ENCODE data around the gene CDC6.
A peak's percentile ranks its signal among the peaks of the same experiment; 100 is the strongest.

The CDC6 gene

DNA sequence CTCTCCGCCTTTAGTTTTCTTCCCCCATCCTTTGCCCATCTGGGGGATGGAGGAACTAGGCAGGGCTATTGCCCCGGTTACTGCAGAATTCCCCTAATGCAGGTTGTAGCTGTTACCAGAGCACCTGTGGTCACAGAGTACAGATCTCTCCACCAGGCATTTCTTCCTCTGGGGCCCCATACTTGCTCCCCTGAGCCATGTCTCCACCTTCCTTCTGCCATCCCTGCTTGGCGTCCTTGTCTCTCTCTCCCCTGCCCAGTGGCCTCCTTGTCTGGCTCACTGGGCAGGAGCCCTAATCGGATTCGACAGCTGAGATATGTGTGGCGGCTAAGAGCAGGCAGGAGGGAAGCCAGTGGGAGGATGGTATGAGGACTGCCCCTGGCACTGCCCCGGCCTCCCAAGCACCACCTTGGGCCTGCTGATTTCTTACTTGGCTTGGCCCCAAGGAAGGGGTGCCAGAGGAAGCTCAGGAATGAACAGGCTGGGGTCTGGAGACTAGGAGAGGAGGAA is 23.3 kb downstream of the CDC6 start:
- TF ChIP-seq EP300 (IDR thresholded peaks at IDR 0.05; ENCODE audit: borderline replicate concordance): no peak
- TF ChIP-seq, protein P1, sequence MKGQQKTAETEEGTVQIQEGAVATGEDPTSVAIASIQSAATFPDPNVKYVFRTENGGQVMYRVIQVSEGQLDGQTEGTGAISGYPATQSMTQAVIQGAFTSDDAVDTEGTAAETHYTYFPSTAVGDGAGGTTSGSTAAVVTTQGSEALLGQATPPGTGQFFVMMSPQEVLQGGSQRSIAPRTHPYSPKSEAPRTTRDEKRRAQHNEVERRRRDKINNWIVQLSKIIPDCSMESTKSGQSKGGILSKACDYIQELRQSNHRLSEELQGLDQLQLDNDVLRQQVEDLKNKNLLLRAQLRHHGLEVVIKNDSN (IDR thresholded peaks at IDR 0.05): no peak
- TF ChIP-seq CEBPB (IDR thresholded peaks at IDR 0.05): no peak
- TF ChIP-seq RAD21 (IDR thresholded peaks at IDR 0.05; ENCODE audit: low read depth): no peak
- no peak for TF ChIP-seq ZBTB7A (IDR thresholded peaks at IDR 0.05; ENCODE audit: low read depth)
- TF ChIP-seq, protein P2, sequence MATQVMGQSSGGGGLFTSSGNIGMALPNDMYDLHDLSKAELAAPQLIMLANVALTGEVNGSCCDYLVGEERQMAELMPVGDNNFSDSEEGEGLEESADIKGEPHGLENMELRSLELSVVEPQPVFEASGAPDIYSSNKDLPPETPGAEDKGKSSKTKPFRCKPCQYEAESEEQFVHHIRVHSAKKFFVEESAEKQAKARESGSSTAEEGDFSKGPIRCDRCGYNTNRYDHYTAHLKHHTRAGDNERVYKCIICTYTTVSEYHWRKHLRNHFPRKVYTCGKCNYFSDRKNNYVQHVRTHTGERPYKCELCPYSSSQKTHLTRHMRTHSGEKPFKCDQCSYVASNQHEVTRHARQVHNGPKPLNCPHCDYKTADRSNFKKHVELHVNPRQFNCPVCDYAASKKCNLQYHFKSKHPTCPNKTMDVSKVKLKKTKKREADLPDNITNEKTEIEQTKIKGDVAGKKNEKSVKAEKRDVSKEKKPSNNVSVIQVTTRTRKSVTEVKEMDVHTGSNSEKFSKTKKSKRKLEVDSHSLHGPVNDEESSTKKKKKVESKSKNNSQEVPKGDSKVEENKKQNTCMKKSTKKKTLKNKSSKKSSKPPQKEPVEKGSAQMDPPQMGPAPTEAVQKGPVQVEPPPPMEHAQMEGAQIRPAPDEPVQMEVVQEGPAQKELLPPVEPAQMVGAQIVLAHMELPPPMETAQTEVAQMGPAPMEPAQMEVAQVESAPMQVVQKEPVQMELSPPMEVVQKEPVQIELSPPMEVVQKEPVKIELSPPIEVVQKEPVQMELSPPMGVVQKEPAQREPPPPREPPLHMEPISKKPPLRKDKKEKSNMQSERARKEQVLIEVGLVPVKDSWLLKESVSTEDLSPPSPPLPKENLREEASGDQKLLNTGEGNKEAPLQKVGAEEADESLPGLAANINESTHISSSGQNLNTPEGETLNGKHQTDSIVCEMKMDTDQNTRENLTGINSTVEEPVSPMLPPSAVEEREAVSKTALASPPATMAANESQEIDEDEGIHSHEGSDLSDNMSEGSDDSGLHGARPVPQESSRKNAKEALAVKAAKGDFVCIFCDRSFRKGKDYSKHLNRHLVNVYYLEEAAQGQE (IDR thresholded peaks at IDR 0.05; ENCODE audit: low read depth): no peak
- TF ChIP-seq FOXM1 (IDR thresholded peaks at IDR 0.05; ENCODE audit: borderline replicate concordance, low read depth): no peak
- no peak for TF ChIP-seq TCF12 (IDR thresholded peaks at IDR 0.05; ENCODE audit: low read depth)
- no peak for TF ChIP-seq TAF1 (IDR thresholded peaks at IDR 0.05; ENCODE audit: low read depth)
- no peak for TF ChIP-seq TEAD4 (IDR thresholded peaks at IDR 0.05)
- TF ChIP-seq CREB1 (IDR thresholded peaks at IDR 0.05; ENCODE audit: low read depth): no peak

DNA sequence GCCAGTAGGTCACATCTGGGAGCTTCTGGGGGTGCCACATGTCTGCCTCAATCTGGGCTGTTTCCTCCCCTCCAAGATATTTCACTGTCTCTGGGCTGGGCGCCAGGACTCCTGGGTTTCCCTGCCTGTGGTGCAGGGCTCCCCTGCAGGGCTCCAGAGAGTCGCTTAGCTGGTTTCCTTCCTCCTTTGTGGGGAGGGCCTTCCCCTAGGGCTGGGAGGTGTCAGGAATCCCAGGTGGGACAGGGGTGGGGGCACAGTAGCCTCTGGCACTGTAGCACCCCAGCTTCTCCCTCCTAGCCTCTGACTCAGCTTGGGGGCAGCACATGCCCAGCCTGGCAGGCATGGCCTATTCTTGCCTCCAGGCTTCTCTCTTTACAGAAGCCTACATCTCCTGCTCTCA is 23.9 kb downstream of the CDC6 start:
- TF ChIP-seq, protein P1 (IDR thresholded peaks at IDR 0.05): no peak
- TF ChIP-seq FOXM1 (IDR thresholded peaks at IDR 0.05; ENCODE audit: borderline replicate concordance, low read depth) (peak; percentile 67; the same call in 1 of the 2 replicates), TCF12 (IDR thresholded peaks at IDR 0.05; ENCODE audit: low read depth) (peak; percentile 95), EP300 (IDR thresholded peaks at IDR 0.05; ENCODE audit: borderline replicate concordance) (peak; percentile 91), CREB1 (IDR thresholded peaks at IDR 0.05; ENCODE audit: low read depth) (no peak), YY1 (IDR thresholded peaks at IDR 0.05; ENCODE audit: low read depth) (no peak), CEBPB (IDR thresholded peaks at IDR 0.05) (peak; percentile 39; the same call in 1 of the 2 replicates), TAF1 (IDR thresholded peaks at IDR 0.05; ENCODE audit: low read depth) (no peak), ZBTB7A (IDR thresholded peaks at IDR 0.05; ENCODE audit: low read depth) (peak; percentile 95; the same call in 1 of the 2 replicates), TEAD4 (IDR thresholded peaks at IDR 0.05) (peak; percentile 79), NFIC (IDR thresholded peaks at IDR 0.05) (peak; percentile 98), RAD21 (IDR thresholded peaks at IDR 0.05; ENCODE audit: low read depth) (no peak)
- TF ChIP-seq, protein P3, sequence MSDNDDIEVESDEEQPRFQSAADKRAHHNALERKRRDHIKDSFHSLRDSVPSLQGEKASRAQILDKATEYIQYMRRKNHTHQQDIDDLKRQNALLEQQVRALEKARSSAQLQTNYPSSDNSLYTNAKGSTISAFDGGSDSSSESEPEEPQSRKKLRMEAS (IDR thresholded peaks at IDR 0.05): peak; percentile 75

DNA sequence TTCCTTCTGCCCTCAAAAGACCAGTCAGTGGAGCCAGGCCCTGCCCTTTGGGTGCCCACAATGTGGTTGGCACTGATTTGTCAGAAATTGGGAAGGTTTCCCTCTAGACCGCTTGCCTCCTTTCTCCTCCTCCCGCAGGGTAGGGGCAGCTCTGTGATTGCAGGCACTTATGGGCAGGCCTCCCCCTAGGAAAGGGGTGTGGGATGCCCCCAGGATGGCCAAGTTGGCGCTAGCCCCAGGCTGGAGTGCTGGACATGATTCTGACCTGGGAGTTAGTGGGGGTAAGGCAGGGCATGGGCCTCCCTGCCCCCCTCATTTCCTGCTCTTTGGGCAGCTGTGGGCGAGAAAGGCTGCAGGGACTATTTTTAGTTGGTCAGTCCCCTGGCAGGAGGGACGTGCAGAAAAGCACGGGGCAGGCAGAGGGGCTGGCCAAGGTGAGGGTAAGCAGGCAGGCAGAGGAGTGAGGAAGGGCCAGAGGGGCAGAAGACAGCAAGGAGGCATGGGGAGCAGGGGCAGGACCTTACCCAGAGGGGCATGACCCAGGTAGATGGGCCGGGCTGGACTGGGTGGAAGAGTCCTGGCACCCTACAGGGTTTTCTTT is 24.6 kb downstream of the CDC6 start:
- TF ChIP-seq CEBPB (IDR thresholded peaks at IDR 0.05) (no peak), FOXM1 (IDR thresholded peaks at IDR 0.05; ENCODE audit: borderline replicate concordance, low read depth) (no peak), NFIC (IDR thresholded peaks at IDR 0.05) (0 out of 2 replicates have a peak, but pooled peaks have one; percentile 30), EP300 (IDR thresholded peaks at IDR 0.05; ENCODE audit: borderline replicate concordance) (no peak)

DNA sequence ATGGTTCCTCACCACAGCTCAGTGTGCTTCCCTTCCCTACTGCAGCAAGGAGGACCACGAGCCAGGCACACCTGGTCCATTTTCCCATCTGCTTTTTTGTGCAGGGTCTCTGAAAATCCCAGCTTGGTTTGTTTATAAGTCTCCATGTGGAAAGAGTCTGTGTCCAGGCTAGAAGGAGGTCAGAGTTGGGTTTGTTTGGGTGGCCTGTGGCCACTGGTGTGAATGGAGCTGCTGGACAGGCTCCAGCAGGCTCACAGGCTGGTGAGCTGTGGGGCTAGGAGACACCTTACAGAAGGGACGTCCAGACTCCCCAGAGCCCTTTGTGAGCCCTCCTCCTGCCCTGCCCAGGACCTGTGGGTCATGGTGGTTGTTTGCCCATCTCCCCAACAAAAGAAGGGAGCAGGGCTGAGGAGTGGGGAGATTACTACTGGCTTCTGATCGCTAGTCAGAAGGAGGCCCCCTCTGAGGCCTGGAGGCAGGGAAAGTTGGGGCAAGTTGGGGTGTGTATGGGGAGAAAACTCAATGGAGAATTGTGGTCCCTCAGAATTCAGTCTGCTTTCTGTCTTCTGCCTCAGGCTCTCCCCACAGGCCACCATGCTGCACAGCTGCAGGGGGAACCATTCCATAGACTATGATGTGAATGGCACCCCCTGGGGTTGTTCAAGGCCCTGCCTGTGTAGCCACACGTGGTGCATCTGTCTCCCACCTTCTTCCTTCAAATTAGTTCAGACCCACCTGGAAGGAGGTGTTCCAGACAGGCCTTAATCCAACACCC is 25.4 kb downstream of the CDC6 start:
- no peak for TF ChIP-seq EP300 (IDR thresholded peaks at IDR 0.05; ENCODE audit: borderline replicate concordance)
- TF ChIP-seq ZBTB7A (IDR thresholded peaks at IDR 0.05; ENCODE audit: low read depth): 0 out of 2 replicates have a peak, but pooled peaks have one; percentile 23

DNA sequence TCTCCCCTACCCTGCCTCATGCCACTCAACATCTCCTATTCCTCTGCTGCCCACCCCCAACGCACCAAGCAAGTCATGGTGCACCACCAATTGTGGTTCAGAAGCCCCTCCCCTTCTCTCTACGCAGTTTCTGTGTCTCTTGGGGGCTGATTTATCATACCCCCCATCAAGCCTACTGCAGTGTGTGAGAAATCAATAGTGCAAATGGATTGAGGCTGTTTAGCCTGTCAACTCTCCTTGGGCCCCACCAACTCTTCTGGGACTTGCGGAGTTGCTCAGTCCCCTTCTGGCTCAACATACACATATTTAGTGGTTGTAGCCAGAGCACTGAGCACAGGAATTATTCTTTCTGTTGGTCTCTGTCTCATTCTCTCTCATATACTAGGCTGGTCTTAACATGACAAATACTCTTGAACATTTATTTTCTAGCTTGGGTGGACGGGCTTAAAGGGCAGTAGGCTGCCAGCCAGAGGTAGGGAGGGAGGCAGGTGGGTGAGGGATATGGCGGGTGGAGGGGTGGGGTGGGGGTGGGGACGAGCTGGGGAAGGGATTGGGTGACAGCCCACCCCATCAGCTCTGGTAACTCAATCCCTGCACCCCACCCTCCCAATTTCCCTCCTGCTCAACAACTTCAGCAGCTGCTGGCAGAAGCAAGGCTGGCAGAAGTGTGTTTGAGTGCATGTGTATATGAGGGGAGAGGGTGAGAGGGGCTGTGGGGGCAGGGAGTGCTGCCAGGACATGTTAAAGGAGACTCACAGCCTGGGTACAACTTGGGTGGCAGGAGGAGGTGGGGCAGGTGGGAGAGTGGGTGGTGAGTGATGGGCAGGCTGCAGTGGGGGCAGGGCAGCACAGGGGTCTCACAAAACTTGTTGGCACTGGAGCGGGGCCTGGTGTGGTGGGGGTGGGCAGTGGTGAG is 26.2 kb downstream of the CDC6 start:
- TF ChIP-seq TAF1 (IDR thresholded peaks at IDR 0.05; ENCODE audit: low read depth) (no peak), ZBTB7A (IDR thresholded peaks at IDR 0.05; ENCODE audit: low read depth) (no peak), TEAD4 (IDR thresholded peaks at IDR 0.05) (no peak), EGR1 (IDR thresholded peaks at IDR 0.05) (no peak), EP300 (IDR thresholded peaks at IDR 0.05; ENCODE audit: borderline replicate concordance) (no peak), CEBPB (IDR thresholded peaks at IDR 0.05) (no peak), TCF12 (IDR thresholded peaks at IDR 0.05; ENCODE audit: low read depth) (no peak), CREB1 (IDR thresholded peaks at IDR 0.05; ENCODE audit: low read depth) (no peak), RAD21 (IDR thresholded peaks at IDR 0.05; ENCODE audit: low read depth) (no peak), FOXM1 (IDR thresholded peaks at IDR 0.05; ENCODE audit: borderline replicate concordance, low read depth) (no peak), YY1 (IDR thresholded peaks at IDR 0.05; ENCODE audit: low read depth) (no peak), NFIC (IDR thresholded peaks at IDR 0.05) (no peak)
- TF ChIP-seq, protein P3 (IDR thresholded peaks at IDR 0.05): no peak; the same call in 1 of the 2 replicates
- TF ChIP-seq, protein P1 (IDR thresholded peaks at IDR 0.05): no peak
- TF ChIP-seq, protein P2 (IDR thresholded peaks at IDR 0.05; ENCODE audit: low read depth): no peak
